Measurements from ENCODE around the gene LRRN3.

Gene LRRN3

DNA sequence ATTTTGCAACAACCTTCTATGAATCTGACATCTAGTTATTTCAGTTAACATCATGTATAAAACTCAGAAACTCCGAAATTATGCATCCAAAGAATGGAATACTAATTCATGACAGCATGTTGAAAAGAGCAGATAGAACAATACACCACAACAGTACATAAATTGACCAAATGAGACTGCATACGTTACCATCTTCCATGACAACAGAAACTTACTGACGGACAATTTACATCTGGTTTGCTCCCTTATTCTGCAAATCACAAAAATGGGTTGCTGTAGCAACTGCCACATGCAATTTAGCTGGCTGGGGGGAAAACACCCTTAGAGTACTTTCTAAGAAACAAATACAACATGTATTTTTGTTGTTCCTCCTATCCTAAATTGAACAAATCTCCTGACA lies 14.3 kb downstream of the LRRN3 start:
- no peak overlapping the region for H3K4me3 ChIP-seq (ENCODE audit: low read length)
- no peak for DNase-seq
- no peak overlapping the region for H2AFZ ChIP-seq (ENCODE audit: low read length)

GRCh38 chr7:111107579-111107978 lies 16.7 kb downstream of the LRRN3 start:
- Histone ChIP-seq H3K27me3 (replicated peaks; ENCODE audit: insufficient read depth, low read length) (no peaks in the 10 kb centered on the region), H3F3A (ENCODE audit: insufficient read depth, low read length) (no peaks in the 10 kb centered on the region)
- TF ChIP-seq, protein P1, sequence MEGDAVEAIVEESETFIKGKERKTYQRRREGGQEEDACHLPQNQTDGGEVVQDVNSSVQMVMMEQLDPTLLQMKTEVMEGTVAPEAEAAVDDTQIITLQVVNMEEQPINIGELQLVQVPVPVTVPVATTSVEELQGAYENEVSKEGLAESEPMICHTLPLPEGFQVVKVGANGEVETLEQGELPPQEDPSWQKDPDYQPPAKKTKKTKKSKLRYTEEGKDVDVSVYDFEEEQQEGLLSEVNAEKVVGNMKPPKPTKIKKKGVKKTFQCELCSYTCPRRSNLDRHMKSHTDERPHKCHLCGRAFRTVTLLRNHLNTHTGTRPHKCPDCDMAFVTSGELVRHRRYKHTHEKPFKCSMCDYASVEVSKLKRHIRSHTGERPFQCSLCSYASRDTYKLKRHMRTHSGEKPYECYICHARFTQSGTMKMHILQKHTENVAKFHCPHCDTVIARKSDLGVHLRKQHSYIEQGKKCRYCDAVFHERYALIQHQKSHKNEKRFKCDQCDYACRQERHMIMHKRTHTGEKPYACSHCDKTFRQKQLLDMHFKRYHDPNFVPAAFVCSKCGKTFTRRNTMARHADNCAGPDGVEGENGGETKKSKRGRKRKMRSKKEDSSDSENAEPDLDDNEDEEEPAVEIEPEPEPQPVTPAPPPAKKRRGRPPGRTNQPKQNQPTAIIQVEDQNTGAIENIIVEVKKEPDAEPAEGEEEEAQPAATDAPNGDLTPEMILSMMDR (IDR thresholded peaks at IDR 0.05; ENCODE audit: low read length), result no peak
- TF ChIP-seq EZH2phosphoT487 (IDR thresholded peaks at IDR 0.05; ENCODE audit: low read length) (no peak), EZH2 (optimal IDR thresholded peaks at IDR 0.05; ENCODE audit: low read depth, low read length) (no peak)

More for the DNA sequence above, 14.3 kb downstream of the LRRN3 start:
- Histone ChIP-seq H3K4me2 (ENCODE audit: low read depth, low read length) (no peak overlapping the region), H3K36me3 (replicated peaks; ENCODE audit: insufficient read depth, low read length) (no peaks in the 10 kb centered on the region), H3K9me3 (replicated peaks; ENCODE audit: insufficient read depth, low read length) (no peaks in the 10 kb centered on the region), H3K79me2 (ENCODE audit: low read length) (no peaks in the 10 kb centered on the region), H3K9me2 (replicated peaks; ENCODE audit: insufficient read depth, low read length) (no peaks in the 10 kb centered on the region), H4K20me1 (ENCODE audit: insufficient read depth, low read length) (no peaks in the 10 kb centered on the region), H3K4me1 (ENCODE audit: low read length) (peaks cover 9% of the 10 kb centered on the region), H3K9ac (ENCODE audit: low read length) (no peak overlapping the region), H3K27me3 (replicated peaks; ENCODE audit: insufficient read depth, low read length) (no peaks in the 10 kb centered on the region), H3F3A (ENCODE audit: insufficient read depth, low read length) (no peaks in the 10 kb centered on the region), H3K27ac (ENCODE audit: low read length) (no peak overlapping the region)
- TF ChIP-seq EZH2phosphoT487 (IDR thresholded peaks at IDR 0.05; ENCODE audit: low read length) (no peak), EZH2 (optimal IDR thresholded peaks at IDR 0.05; ENCODE audit: low read depth, low read length) (no peak)
- TF ChIP-seq, protein P1 (IDR thresholded peaks at IDR 0.05; ENCODE audit: low read length), result no peak

DNA sequence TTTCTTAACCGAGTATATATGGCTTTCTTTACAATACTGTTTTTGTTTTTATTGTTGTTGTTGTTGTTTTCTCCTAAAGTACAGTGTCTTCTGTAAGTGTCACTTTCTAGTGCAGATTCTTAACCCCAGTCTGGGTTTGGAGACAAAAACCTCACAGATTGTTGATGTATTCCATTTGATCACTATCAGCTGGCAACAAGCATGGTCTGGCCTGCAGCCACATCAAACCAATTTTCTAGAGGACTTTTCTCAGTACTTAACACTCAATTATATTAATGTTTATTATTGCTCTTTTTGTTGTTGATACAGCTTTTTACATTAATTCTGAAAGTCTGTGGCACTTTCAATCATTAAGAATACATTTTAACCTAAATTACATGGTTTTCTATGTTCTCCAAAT lies 17.1 kb downstream of the LRRN3 start:
- Histone ChIP-seq H4K20me1 (ENCODE audit: insufficient read depth, low read length) (no peaks in the 10 kb centered on the region), H2AFZ (ENCODE audit: low read length) (no peak overlapping the region), H3K4me3 (ENCODE audit: low read length) (no peak overlapping the region), H3K27ac (ENCODE audit: low read length) (no peak overlapping the region), H3K9me3 (replicated peaks; ENCODE audit: insufficient read depth, low read length) (no peaks in the 10 kb centered on the region), H3K36me3 (replicated peaks; ENCODE audit: insufficient read depth, low read length) (no peaks in the 10 kb centered on the region), H3F3A (ENCODE audit: insufficient read depth, low read length) (no peaks in the 10 kb centered on the region), H3K9me2 (replicated peaks; ENCODE audit: insufficient read depth, low read length) (no peaks in the 10 kb centered on the region), H3K9ac (ENCODE audit: low read length) (no peak overlapping the region), H3K27me3 (replicated peaks; ENCODE audit: insufficient read depth, low read length) (no peaks in the 10 kb centered on the region), H3K79me2 (ENCODE audit: low read length) (no peaks in the 10 kb centered on the region), H3K4me1 (ENCODE audit: low read length) (peaks cover 9% of the 10 kb centered on the region), H3K4me2 (ENCODE audit: low read depth, low read length) (no peak overlapping the region)
- no peak for DNase-seq
- TF ChIP-seq, protein P1 (IDR thresholded peaks at IDR 0.05; ENCODE audit: low read length), result no peak
- TF ChIP-seq EZH2 (optimal IDR thresholded peaks at IDR 0.05; ENCODE audit: low read depth, low read length), result no peak
- no peak for TF ChIP-seq EZH2phosphoT487 (IDR thresholded peaks at IDR 0.05; ENCODE audit: low read length)

More at GRCh38 chr7:111107579-111107978, 16.7 kb downstream of the LRRN3 start:
- Histone ChIP-seq H3K79me2 (ENCODE audit: low read length) (no peaks in the 10 kb centered on the region), H3K9ac (ENCODE audit: low read length) (no peak overlapping the region), H3K9me2 (replicated peaks; ENCODE audit: insufficient read depth, low read length) (no peaks in the 10 kb centered on the region), H4K20me1 (ENCODE audit: insufficient read depth, low read length) (no peaks in the 10 kb centered on the region), H3K4me1 (ENCODE audit: low read length) (peaks cover 9% of the 10 kb centered on the region), H3K9me3 (replicated peaks; ENCODE audit: insufficient read depth, low read length) (no peaks in the 10 kb centered on the region), H3K4me2 (ENCODE audit: low read depth, low read length) (no peak overlapping the region), H3K4me3 (ENCODE audit: low read length) (no peak overlapping the region), H3K36me3 (replicated peaks; ENCODE audit: insufficient read depth, low read length) (no peaks in the 10 kb centered on the region), H3K27ac (ENCODE audit: low read length) (no peak overlapping the region), H2AFZ (ENCODE audit: low read length) (no peak overlapping the region)
- no peak for DNase-seq
